Measurements from ENCODE around the gene PORCN. TPM values are rescaled to one million over a fixed set of nuclear protein-coding genes. Genes with fewer than 3 reads are reported as not detected.

Gene PORCN
- total RNA-seq, 1 donor from 2014 or later: 6.1 TPM

- peaks cover 5% of the 10 kb centered on the region for H3K36me3 ChIP-seq
- H3K4me1 ChIP-seq: no peaks in the 10 kb centered on the region
- H3K27me3 ChIP-seq (ENCODE audit: low read depth): no peaks in the 10 kb centered on the region
- H3K27ac ChIP-seq: no peak overlapping the region
- DNase-seq (no peak), ATAC-seq (no peak)
- no peaks in the 10 kb centered on the region for H3K9me3 ChIP-seq
- TF ChIP-seq CTCF (IDR thresholded peaks at IDR 0.05): no peak
- intact Hi-C loops (cut with DNase I): no loop called here
- no peak overlapping the region for H3K4me3 ChIP-seq
Observed at GRCh38 chrX:48511560-48511959, 2.8 kb downstream of the PORCN start.

DNA sequence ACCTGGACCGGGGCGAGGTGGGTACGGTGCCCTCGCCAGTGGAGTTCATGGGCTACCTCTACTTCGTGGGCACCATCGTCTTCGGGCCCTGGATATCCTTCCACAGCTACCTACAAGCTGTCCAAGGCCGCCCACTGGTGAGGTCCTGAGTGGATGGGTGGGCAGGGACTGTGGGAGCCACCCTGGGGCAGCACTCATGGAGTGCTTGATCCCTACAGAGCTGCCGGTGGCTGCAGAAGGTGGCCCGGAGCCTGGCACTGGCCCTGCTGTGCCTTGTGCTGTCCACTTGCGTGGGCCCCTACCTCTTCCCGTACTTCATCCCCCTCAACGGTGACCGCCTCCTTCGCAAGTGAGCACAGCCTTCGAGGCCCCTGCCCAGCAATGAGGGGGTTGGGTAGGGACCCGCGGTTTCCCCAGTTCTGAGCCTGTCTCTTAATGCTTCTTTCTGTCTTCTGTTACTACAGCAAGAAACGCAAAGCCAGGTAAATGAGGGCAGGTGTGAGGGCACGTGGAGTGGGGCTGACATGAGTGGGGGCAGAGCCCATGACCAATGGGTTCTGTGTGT lies 3.7 kb downstream of the PORCN start:
- H3K27ac ChIP-seq: no peak overlapping the region
- no peaks in the 10 kb centered on the region for H3K9me3 ChIP-seq
- TF ChIP-seq CTCF (IDR thresholded peaks at IDR 0.05): no peak
- no peak overlapping the region for H3K4me3 ChIP-seq
- DNase-seq (no peak), ATAC-seq (no peak)
- no peaks in the 10 kb centered on the region for H3K27me3 ChIP-seq (ENCODE audit: low read depth)
- H3K4me1 ChIP-seq: no peaks in the 10 kb centered on the region
- H3K36me3 ChIP-seq: peaks cover 5% of the 10 kb centered on the region
- intact Hi-C loops (cut with DNase I): no loop called here

- Histone ChIP-seq H3K9me3 (no peaks in the 10 kb centered on the region), H3K27ac (no peak overlapping the region), H3K4me3 (no peak overlapping the region), H3K27me3 (ENCODE audit: low read depth) (no peaks in the 10 kb centered on the region), H3K4me1 (no peaks in the 10 kb centered on the region), H3K36me3 (peaks cover 5% of the 10 kb centered on the region)
- DNase-seq (no peak), ATAC-seq (no peak)
- TF ChIP-seq CTCF (IDR thresholded peaks at IDR 0.05): no peak
- intact Hi-C loops (cut with DNase I): no loop called here
Observed at GRCh38 chrX:48513670-48514069, 4.9 kb downstream of the PORCN start.

DNA sequence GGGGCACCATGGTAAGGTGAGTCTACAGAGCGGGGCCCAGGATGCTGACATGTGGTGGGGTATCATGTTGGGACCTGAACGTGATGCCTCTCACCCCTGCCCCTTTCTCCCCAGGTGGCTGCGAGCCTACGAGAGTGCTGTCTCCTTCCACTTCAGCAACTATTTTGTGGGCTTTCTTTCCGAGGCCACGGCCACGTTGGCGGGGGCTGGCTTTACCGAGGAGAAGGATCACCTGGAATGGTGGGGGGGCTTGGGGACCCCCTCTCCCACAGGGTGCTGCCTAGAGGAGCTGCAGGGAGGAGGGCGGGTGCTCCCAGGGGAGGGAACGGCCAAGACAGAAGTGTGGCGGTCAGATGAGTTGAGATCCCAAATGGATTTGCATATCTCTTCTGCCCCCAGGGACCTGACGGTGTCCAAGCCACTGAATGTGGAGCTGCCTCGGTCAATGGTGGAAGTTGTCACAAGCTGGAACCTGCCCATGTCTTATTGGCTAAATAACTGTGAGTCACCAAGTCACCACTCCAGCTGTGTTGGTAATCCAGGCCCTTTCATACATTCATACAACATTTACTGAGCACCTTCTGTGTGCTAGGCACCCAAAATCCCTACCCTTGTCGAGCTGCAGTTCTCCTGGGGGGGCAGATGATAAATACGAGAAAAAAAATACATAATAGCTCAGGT lies 5.5 kb downstream of the PORCN start:
- no peak overlapping the region for H3K27ac ChIP-seq

DNA sequence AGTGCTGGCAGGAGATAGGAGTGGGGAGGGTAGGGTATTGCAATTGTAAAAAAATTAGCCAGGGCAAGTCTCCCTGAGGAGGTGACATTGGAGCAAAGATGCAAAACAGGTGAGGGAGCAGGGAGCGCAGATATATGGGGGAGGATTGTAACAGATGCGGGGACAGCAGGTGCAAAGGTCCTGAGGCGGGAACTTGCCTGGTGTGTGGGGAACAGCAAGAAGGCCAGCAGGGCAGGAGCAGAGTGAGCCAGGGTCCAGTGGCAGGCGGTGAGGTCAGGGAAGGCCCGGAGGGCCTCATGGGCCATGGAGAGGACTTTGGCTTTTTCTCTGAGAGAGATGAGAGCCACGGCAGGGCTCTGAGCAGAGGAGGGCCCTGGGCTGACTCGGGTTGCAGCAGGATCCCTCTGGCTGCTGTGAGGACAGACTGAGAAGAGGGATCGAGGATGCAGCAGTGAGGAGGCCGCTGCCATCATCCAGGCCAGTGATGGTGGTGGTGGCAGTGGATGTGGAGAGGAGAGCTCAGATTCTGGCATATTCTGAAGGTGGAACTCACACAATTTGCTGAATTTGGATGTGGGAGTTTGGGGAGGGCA lies 6.2 kb downstream of the PORCN start:
- ATAC-seq: no peak
- intact Hi-C loops (cut with DNase I): no loop called here
- H3K27ac ChIP-seq: no peak overlapping the region
- H3K36me3 ChIP-seq: peaks cover 5% of the 10 kb centered on the region
- no peak for TF ChIP-seq CTCF (IDR thresholded peaks at IDR 0.05)
- H3K27me3 ChIP-seq (ENCODE audit: low read depth): no peaks in the 10 kb centered on the region
- no peak for DNase-seq
- no peaks in the 10 kb centered on the region for H3K9me3 ChIP-seq
- no peak overlapping the region for H3K4me3 ChIP-seq
- H3K4me1 ChIP-seq: no peaks in the 10 kb centered on the region

More for the DNA sequence above, 5.5 kb downstream of the PORCN start:
- no peaks in the 10 kb centered on the region for H3K9me3 ChIP-seq
- no peak for TF ChIP-seq CTCF (IDR thresholded peaks at IDR 0.05)
- ATAC-seq (no peak), DNase-seq (no peak)
- H3K27me3 ChIP-seq (ENCODE audit: low read depth): no peaks in the 10 kb centered on the region
- H3K4me1 ChIP-seq: no peaks in the 10 kb centered on the region
- H3K36me3 ChIP-seq: peaks cover 5% of the 10 kb centered on the region
- intact Hi-C loops (cut with DNase I): no loop called here
- no peak overlapping the region for H3K4me3 ChIP-seq
